A549 (cell line): ENCODE data around the gene ALDH1L1. TPM values are rescaled to one million over a fixed set of nuclear protein-coding genes. Genes with fewer than 3 reads are reported as not detected.

ENCODE experiments used
- ATAC-seq, 2 experiments: fragments of 200-7000 bp in 1 of 2; fragments of >200 bp in 1 of 2; cut with Nextera tagmentation in 1 of 2; cut with Tn5 transposase in 1 of 2; 3 replicates each; pipeline versions ENCODE4 v1.8.0 to v1.9.1; 2018 to 2020; ENCODE audit warnings: mild to moderate bottlenecking in 1 of 2, moderate library complexity in 1 of 2
- CTCF ChIA-PET: fragments of 300-600 bp; sonication (Branson Sonifier 250); formaldehyde crosslinking; extraction: SDS; loops from one replicate; lab custom pipeline; 2021; ENCODE audit warnings: antibody characterized with exemption, inconsistent platforms; lab: Yijun Ruan, JAX
- POLR2A ChIA-PET: fragments of 350-600 bp; formaldehyde crosslinking; extraction: SDS; loops from one replicate; lab custom pipeline; 2021; ENCODE audit warnings: antibody characterized with exemption, inconsistent platforms; lab: Yijun Ruan, JAX
- DNase-seq, 2 experiments: peaks; one replicate each; pipeline versions ENCODE4 v3.0.0 to v3.0.0-alpha.2; 2011 to 2016; ENCODE audit warnings: low read depth in 1 of 2, low spot score in 1 of 2
- FAIRE-seq: peaks from 2 replicates; lab custom pipeline; 2011; peaks lifted over from hg19 to GRCh38; lab: Jason Lieb, UNC
- H3K27ac ChIP-seq, 2 experiments: fragments of >200 bp; sonication (Bioruptor Twin); formaldehyde crosslinking; 3 replicates each; pipeline ENCODE4 v1.5.1; 2016 to 2017
- H3K4me1 ChIP-seq: fragments of >200 bp; sonication (Bioruptor Twin); formaldehyde crosslinking; 3 replicates; pipeline ENCODE4 v1.6.1; 2016
- H3K4me2 ChIP-seq: fragments of >200 bp; sonication (Bioruptor Twin); formaldehyde crosslinking; 3 replicates; pipeline ENCODE4 v1.6.1; 2016
- H3K4me3 ChIP-seq: fragments of >200 bp; sonication (Bioruptor Twin); formaldehyde crosslinking; 3 replicates; pipeline ENCODE4 v1.5.1; 2016
- H3K9me3 ChIP-seq: fragments of >200 bp; sonication (Bioruptor Twin); formaldehyde crosslinking; 3 replicates; pipeline ENCODE4 v1.6.1; 2016
- BHLHE40 ChIP-seq: IDR thresholded peaks from 2 replicates; pipeline ENCODE4 v1.6.1; 2012; ENCODE audit warnings: low read depth, low read length, inconsistent platforms
- CBX2 ChIP-seq: fragments of 200-600 bp; sonication (generic); IDR thresholded peaks from 2 replicates; pipeline ENCODE4 v1.6.1; 2016; ENCODE audit warnings: low read depth, mild to moderate bottlenecking, borderline replicate concordance
- CBX8 ChIP-seq: fragments of 200-600 bp; sonication (generic); IDR thresholded peaks from 2 replicates; pipeline ENCODE4 v1.6.1; 2016
- CEBPB ChIP-seq, 2 experiments: fragments of >200 bp in 1 of 2; sonication (Bioruptor Twin) in 1 of 2; formaldehyde crosslinking in 1 of 2; IDR thresholded peaks; 2 replicates each; pipeline ENCODE4 v1.6.1; 2012 to 2016
- CHD2 ChIP-seq: fragments of 150-350 bp; IDR thresholded peaks from 2 replicates; pipeline ENCODE4 v1.6.1; 2014; ENCODE audit warnings: low read length; ENCODE audit not compliant: partially characterized antibody
- EHF ChIP-seq: fragments of 250-450 bp; sonication (Bioruptor Pico); IDR thresholded peaks from 2 replicates; pipeline ENCODE4 v1.5.0; 2020; ENCODE audit warnings: mild to moderate bottlenecking
- EHMT2 ChIP-seq: fragments of 200-600 bp; sonication (generic); IDR thresholded peaks from 2 replicates; pipeline ENCODE4 v1.6.1; 2016; ENCODE audit warnings: antibody characterized with exemption, low read depth, mild to moderate bottlenecking, moderate library complexity
- EP300 ChIP-seq, 2 experiments: fragments of >200 bp; sonication (Bioruptor Twin); formaldehyde crosslinking; IDR thresholded peaks; 2 replicates in 1 of 2; 3 replicates in 1 of 2; pipeline ENCODE4 v1.6.1; 2016 to 2017
- ESRRA ChIP-seq: fragments of 150-350 bp; IDR thresholded peaks from 2 replicates; pipeline ENCODE4 v1.6.1; 2014; ENCODE audit warnings: mild to moderate bottlenecking, low read length, borderline replicate concordance
- FOXS1 ChIP-seq: fragments of 250-450 bp; sonication (Bioruptor Pico); IDR thresholded peaks from 2 replicates; pipeline ENCODE4 v1.5.0; 2020; ENCODE audit warnings: mild to moderate bottlenecking, moderate library complexity
- HDAC2 ChIP-seq: fragments of 200-600 bp; sonication (generic); IDR thresholded peaks from 2 replicates; pipeline ENCODE4 v1.6.1; 2016
- HEYL ChIP-seq: fragments of 250-450 bp; sonication (Bioruptor Pico); IDR thresholded peaks from 2 replicates; pipeline ENCODE4 v1.8.0; 2021; ENCODE audit warnings: mild to moderate bottlenecking, moderate library complexity
- HOXA7 ChIP-seq: fragments of 250-450 bp; sonication (Bioruptor Pico); IDR thresholded peaks from 2 replicates; pipeline ENCODE4 v1.5.0; 2020; ENCODE audit warnings: mild to moderate bottlenecking, moderate library complexity
- HOXB13 ChIP-seq: fragments of 250-450 bp; sonication (Bioruptor Pico); IDR thresholded peaks from 2 replicates; pipeline ENCODE4 v1.5.0; 2020; ENCODE audit warnings: low read depth, mild to moderate bottlenecking, moderate library complexity
- HOXB5 ChIP-seq: fragments of 250-450 bp; sonication (Bioruptor Pico); IDR thresholded peaks from 2 replicates; pipeline ENCODE4 v1.5.0; 2020; ENCODE audit warnings: mild to moderate bottlenecking, moderate library complexity
- KDM5A ChIP-seq: fragments of 200-600 bp; sonication (generic); IDR thresholded peaks from 2 replicates; pipeline ENCODE4 v1.6.1; 2016; ENCODE audit warnings: antibody characterized with exemption, mild to moderate bottlenecking
- MAZ ChIP-seq: fragments of 150-350 bp; IDR thresholded peaks from 2 replicates; pipeline ENCODE4 v1.6.1; 2014; ENCODE audit warnings: antibody characterized with exemption, low read depth, low read length, borderline replicate concordance
- MYC ChIP-seq: IDR thresholded peaks from 2 replicates; pipeline ENCODE4 v1.6.1; 2012; ENCODE audit warnings: mild to moderate bottlenecking, inconsistent platforms, low read length, improper control_type of control experiment, borderline replicate concordance
- PHF8 ChIP-seq: fragments of 200-600 bp; sonication (generic); IDR thresholded peaks from 2 replicates; pipeline ENCODE4 v1.6.1; 2016; ENCODE audit warnings: low read depth, mild to moderate bottlenecking, antibody characterized with exemption, moderate library complexity, borderline replicate concordance
- POLR2A ChIP-seq: IDR thresholded peaks from 2 replicates; pipeline ENCODE4 v1.6.1; 2012; ENCODE audit warnings: mild to moderate bottlenecking, low read length
- POLR2AphosphoS2 ChIP-seq: conservative IDR thresholded peaks from 2 replicates; pipeline ENCODE4 v1.6.1; 2012; ENCODE audit warnings: low read length, improper control_type of control experiment, inconsistent platforms
- RAD21 ChIP-seq, 2 experiments: fragments of >200 bp in 1 of 2; sonication (Bioruptor Twin) in 1 of 2; formaldehyde crosslinking in 1 of 2; IDR thresholded peaks in 1 of 2; conservative IDR thresholded peaks in 1 of 2; 2 replicates in 1 of 2; 3 replicates in 1 of 2; pipeline ENCODE4 v1.6.1; 2012 to 2018; ENCODE audit warnings: inconsistent platforms in 1 of 2
- RFX5 ChIP-seq: fragments of 450-650 bp; IDR thresholded peaks from 2 replicates; pipeline ENCODE4 v1.7.1; 2014; ENCODE audit warnings: antibody characterized with exemption, mild to moderate bottlenecking, moderate library complexity
- SMC3 ChIP-seq: fragments of >200 bp; sonication (Bioruptor Twin); formaldehyde crosslinking; IDR thresholded peaks from 3 replicates; pipeline ENCODE4 v1.6.1; 2018; ENCODE audit warnings: inconsistent platforms
- ZC3H11A ChIP-seq: fragments of 450-650 bp; IDR thresholded peaks from 2 replicates; pipeline ENCODE4 v1.6.1; 2014; ENCODE audit warnings: antibody characterized with exemption, mild to moderate bottlenecking
- ZSCAN20 ChIP-seq: fragments of 250-450 bp; sonication (Bioruptor Pico); IDR thresholded peaks from 2 replicates; pipeline ENCODE4 v1.8.0; 2022; ENCODE audit warnings: mild to moderate bottlenecking, moderate library complexity
- WGBS: methylation state at CpG from one replicate; pipeline ENCODE4 v1.1.6; 2017; ENCODE audit errors: missing lambda C conversion rate; 5-methylcytosine and 5-hydroxymethylcytosine counted together
- polyA plus RNA-seq, 4 experiments: library from polyadenylated mRNA; depleted of rRNA in 3 of 4; stranded (reverse); fragments of >200 nt; fragmentation: RNase III in 1 of 4; extraction: RNeasy Plus Mini Kit Qiagen cat#74134 plus additional on column Dnase treatment in 1 of 4; gene quantifications; 2 replicates in 3 of 4; 3 replicates in 1 of 4; pipeline ENCODE4 v1.2.3, GENCODE V29; 2011 to 2017
- TF ChIP-seq, protein P1 (sequence below): IDR thresholded peaks from 2 replicates; pipeline ENCODE4 v1.6.1; 2012
- TF ChIP-seq, protein P2 (sequence below): fragments of 250-450 bp; sonication (Bioruptor Pico); IDR thresholded peaks from 2 replicates; pipeline ENCODE4 v1.5.0; 2020; ENCODE audit warnings: low read depth, mild to moderate bottlenecking, moderate library complexity
- TF ChIP-seq, protein P3 (sequence below): IDR thresholded peaks from 2 replicates; pipeline ENCODE4 v1.6.1; 2012; ENCODE audit warnings: low read depth, borderline replicate concordance
- TF ChIP-seq, protein P4 (sequence below): IDR thresholded peaks from 2 replicates; pipeline ENCODE4 v1.6.1; 2012
- TF ChIP-seq, protein P5 (sequence below): fragments of 150-350 bp; IDR thresholded peaks from 2 replicates; pipeline ENCODE4 v1.6.1; 2014; ENCODE audit warnings: low read depth, mild to moderate bottlenecking, low read length

The ALDH1L1 gene
- polyA plus RNA-seq, 2 of the 4 experiments (the other 2 are of a cell fraction): 0.14 to 0.18 TPM

DNA sequence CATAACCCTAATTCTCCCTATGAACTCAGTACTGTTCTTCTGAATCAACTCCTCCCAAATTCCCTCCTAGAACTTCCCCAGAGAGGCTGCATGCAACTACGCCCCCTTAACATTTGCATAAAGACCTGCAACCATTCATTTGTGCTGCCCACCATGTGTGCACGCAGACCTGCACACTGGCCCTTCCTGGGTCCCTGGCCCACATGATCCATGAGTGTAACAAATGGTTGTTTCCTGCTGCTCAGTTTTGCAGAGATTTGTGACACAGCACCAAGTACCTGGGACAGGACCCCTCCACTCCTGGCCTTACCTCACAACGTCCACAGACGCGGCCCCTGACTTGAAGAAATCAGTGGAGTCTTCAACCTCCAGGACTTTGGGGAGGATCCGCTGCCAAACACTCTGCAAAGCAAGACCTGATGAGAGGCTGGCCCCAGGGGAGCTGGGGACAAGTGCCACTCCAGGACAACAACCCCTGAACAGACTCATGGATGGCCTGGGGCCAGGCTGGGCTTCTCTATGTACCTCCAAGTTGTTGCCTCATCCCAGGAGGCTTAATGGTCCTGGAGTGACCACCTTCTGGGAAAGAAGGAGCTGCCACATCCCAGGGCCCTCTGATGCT, 33.8 kb downstream of the ALDH1L1 start:
- WGBS: 83% methylated on average over 6 of the region's 6 CpGs
- no peak for FAIRE-seq
- CTCF ChIA-PET: interaction anchor here (4.0 kb wide), 1 partner anchor 13 kb away, joined by 23 read pairs; no protein-coding TSS in a partner anchor

DNA sequence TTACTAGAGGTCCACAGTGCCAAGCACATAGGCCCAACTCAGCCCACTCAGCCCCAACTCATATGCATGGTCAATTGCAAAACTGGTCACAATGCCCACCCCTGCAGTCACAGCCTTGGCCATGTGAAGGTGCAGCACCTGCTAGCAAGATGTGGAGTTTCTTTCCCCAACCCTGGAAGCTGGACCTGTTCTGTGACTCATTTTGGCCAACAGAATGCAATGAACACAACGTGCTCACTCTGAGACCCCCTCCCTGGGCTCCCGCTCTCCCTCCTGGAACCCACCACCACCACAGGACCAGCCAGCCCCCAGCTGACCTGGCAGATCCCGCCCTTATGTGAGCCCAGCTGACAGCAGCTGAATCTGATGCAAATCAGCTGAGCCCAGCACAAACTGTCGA, 34.4 kb downstream of the ALDH1L1 start:
- ChIA-PET CTCF (interaction anchor here (1.1 kb wide), 1 partner anchor 12 kb away, joined by 5 read pairs; no protein-coding TSS in a partner anchor), POLR2A (no interaction called here)
- H3K4me2 ChIP-seq: no peak overlapping the region
- H3K4me1 ChIP-seq: no peaks in the 10 kb centered on the region
- ATAC-seq (no peak), FAIRE-seq (no peak), DNase-seq (no peak)
- no peaks in the 10 kb centered on the region for H3K9me3 ChIP-seq
- TF ChIP-seq FOXS1 (CRISPR knock-in tag) (no peak), EHMT2 (no peak)
- WGBS: 20% methylated on average over 1 of the region's 4 CpGs
- no peak overlapping the region for H3K4me3 ChIP-seq
- H3K27ac ChIP-seq: no peak overlapping the region

More for the DNA sequence above, 33.8 kb downstream of the ALDH1L1 start:
- TF ChIP-seq, protein P1, sequence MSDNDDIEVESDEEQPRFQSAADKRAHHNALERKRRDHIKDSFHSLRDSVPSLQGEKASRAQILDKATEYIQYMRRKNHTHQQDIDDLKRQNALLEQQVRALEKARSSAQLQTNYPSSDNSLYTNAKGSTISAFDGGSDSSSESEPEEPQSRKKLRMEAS: no peak
- TF ChIP-seq PHF8: no peak
- TF ChIP-seq, protein P2, sequence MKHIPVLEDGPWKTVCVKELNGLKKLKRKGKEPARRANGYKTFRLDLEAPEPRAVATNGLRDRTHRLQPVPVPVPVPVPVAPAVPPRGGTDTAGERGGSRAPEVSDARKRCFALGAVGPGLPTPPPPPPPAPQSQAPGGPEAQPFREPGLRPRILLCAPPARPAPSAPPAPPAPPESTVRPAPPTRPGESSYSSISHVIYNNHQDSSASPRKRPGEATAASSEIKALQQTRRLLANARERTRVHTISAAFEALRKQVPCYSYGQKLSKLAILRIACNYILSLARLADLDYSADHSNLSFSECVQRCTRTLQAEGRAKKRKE (CRISPR knock-in tag): no peak
- no peak for TF ChIP-seq HDAC2
- no peak for TF ChIP-seq CEBPB (IDR thresholded peaks at IDR 0.05)
- no peak for TF ChIP-seq CHD2
- no peak for TF ChIP-seq FOXS1 (CRISPR knock-in tag)
- no peak for TF ChIP-seq CBX8
- no peak for TF ChIP-seq SMC3
- no peak for TF ChIP-seq RFX5
- TF ChIP-seq, protein P3, sequence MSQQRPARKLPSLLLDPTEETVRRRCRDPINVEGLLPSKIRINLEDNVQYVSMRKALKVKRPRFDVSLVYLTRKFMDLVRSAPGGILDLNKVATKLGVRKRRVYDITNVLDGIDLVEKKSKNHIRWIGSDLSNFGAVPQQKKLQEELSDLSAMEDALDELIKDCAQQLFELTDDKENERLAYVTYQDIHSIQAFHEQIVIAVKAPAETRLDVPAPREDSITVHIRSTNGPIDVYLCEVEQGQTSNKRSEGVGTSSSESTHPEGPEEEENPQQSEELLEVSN: no peak
- no peak for TF ChIP-seq HOXB13 (CRISPR knock-in tag)
- no peak for TF ChIP-seq RAD21 (conservative IDR thresholded peaks at IDR 0.05 in 1 of 2, IDR thresholded peaks at IDR 0.05 in 1 of 2)
- TF ChIP-seq ZC3H11A: no peak
- TF ChIP-seq, all 56 proteins: peak for 0
- ATAC-seq (no peak), DNase-seq (no peak)
- no peak overlapping the region for H3K4me3 ChIP-seq
- POLR2A ChIA-PET: no interaction called here
- no peaks in the 10 kb centered on the region for H3K4me1 ChIP-seq
- H3K9me3 ChIP-seq: no peaks in the 10 kb centered on the region
- no peak overlapping the region for H3K4me2 ChIP-seq
- no peak overlapping the region for H3K27ac ChIP-seq

DNA sequence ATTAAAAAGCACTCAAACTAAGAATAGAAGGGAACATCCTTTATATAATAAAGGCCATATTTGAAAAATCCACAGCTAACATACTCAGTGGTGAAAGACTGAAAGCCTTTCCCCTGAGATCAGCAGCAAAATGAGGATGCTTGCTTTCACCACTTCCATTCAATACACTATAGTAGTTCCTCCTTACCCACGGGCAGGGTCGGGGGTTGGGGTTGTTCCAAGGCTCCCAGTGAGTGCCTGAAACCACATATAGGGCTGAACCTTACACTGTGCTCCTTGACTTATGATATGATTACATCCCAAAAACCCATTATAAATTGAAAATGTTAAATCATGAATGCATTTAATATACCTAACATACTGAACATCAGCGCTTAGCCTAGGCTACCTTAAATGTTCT, 37.7 kb downstream of the ALDH1L1 start:
- Histone ChIP-seq H3K4me1 (no peaks in the 10 kb centered on the region), H3K27ac (no peak overlapping the region), H3K4me3 (no peak overlapping the region), H3K4me2 (no peak overlapping the region)
- ChIA-PET POLR2A (no interaction called here), CTCF (no interaction called here)
- no peak for ATAC-seq
- 41% methylated on average over 3 of the region's 3 CpGs for WGBS
- DNase-seq: no peak
- TF ChIP-seq HOXB5 (CRISPR knock-in tag) (no peak), POLR2AphosphoS2 (no peak), POLR2A (no peak), BHLHE40 (no peak), CHD2 (no peak), EHF (CRISPR knock-in tag) (no peak), MYC (no peak), ZSCAN20 (CRISPR knock-in tag) (no peak), ESRRA (no peak), HEYL (CRISPR knock-in tag) (no peak), HOXA7 (no peak), FOXS1 (CRISPR knock-in tag) (no peak), MAZ (no peak), KDM5A (no peak), CBX2 (no peak), EP300 (IDR thresholded peaks at IDR 0.05) (no peak), HDAC2 (no peak)
- TF ChIP-seq, protein P4, sequence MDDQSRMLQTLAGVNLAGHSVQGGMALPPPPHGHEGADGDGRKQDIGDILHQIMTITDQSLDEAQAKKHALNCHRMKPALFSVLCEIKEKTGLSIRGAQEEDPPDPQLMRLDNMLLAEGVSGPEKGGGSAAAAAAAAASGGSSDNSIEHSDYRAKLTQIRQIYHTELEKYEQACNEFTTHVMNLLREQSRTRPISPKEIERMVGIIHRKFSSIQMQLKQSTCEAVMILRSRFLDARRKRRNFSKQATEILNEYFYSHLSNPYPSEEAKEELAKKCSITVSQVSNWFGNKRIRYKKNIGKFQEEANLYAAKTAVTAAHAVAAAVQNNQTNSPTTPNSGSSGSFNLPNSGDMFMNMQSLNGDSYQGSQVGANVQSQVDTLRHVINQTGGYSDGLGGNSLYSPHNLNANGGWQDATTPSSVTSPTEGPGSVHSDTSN: no peak
- TF ChIP-seq, protein P2 (CRISPR knock-in tag): no peak
- TF ChIP-seq, protein P5, sequence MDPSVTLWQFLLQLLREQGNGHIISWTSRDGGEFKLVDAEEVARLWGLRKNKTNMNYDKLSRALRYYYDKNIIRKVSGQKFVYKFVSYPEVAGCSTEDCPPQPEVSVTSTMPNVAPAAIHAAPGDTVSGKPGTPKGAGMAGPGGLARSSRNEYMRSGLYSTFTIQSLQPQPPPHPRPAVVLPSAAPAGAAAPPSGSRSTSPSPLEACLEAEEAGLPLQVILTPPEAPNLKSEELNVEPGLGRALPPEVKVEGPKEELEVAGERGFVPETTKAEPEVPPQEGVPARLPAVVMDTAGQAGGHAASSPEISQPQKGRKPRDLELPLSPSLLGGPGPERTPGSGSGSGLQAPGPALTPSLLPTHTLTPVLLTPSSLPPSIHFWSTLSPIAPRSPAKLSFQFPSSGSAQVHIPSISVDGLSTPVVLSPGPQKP: no peak
- TF ChIP-seq, all 56 proteins: peak for 0
- no peaks in the 10 kb centered on the region for H3K9me3 ChIP-seq
- FAIRE-seq: no peak
